ENCODE results near the gene SRRM4. TPM values are rescaled to one million over a fixed set of nuclear protein-coding genes. Genes with fewer than 3 reads are reported as not detected.

SRRM4 gene
- total RNA-seq, 1 experiment from 2014 or later, result under 0.01 TPM

DNA sequence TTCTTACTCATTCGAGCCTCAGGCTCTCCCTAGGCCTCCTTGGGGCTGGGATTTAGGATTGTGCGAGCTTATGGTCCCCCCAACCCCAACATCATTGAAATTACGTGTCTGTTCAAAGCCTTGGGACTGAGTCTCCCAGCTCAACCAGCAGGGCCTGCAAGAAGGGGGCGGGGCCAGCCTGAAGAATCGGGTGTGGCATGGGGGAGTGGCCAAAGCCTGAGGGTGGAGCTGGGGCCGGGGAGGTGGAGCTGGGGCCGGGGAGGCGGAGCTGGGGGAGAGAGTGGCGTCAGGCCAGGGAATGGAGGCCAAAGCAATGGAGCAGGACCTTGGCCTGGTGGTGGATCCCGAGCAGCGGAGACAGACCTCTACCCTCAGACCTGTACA lies 173.1 kb downstream of the SRRM4 start:
- ChIA-PET CTCF (no interaction called here), POLR2A (ENCODE audit: unreplicated experiment) (no interaction called here)
- Histone ChIP-seq H2AFZ (ENCODE audit: low read length) (no peak overlapping the region), H3K36me3 (ENCODE audit: low read depth, low read length) (no peaks in the 10 kb centered on the region), H3K27me3 (ENCODE audit: low read length) (peaks cover 12% of the 10 kb centered on the region), H3K9ac (ENCODE audit: low read length) (no peak overlapping the region), H3K9me3 (ENCODE audit: low read length) (peaks cover 10% of the 10 kb centered on the region), H3K79me2 (ENCODE audit: low read length) (no peaks in the 10 kb centered on the region), H3K27ac (ENCODE audit: low read length) (no peak overlapping the region), H3K4me1 (ENCODE audit: insufficient read depth, low read length) (no peaks in the 10 kb centered on the region), H3K4me3 (ENCODE audit: low read length) (no peak overlapping the region), H4K20me1 (ENCODE audit: low read length) (no peaks in the 10 kb centered on the region), H3K4me2 (ENCODE audit: low read length) (no peak overlapping the region), H3F3A (ENCODE audit: low read length, unreplicated experiment) (no peaks in the 10 kb centered on the region), H3K9me2 (replicated peaks; ENCODE audit: low read length) (no peaks in the 10 kb centered on the region)
- BruUV-seq (replicated peaks), result no TSS peak
- TF ChIP-seq CTCF (conservative IDR thresholded peaks at IDR 0.05; ENCODE audit: low read depth, low read length) (no peak), EZH2phosphoT487 (IDR thresholded peaks at IDR 0.05; ENCODE audit: borderline replicate concordance, low read length) (no peak), EZH2 (IDR thresholded peaks at IDR 0.05; ENCODE audit: low read length, unreplicated experiment) (no peak)
- intact Hi-C loops (cut with micrococcal nuclease), result no loop called here
- DNase-seq (peak; percentile 6), ATAC-seq (no peak)

- ChIA-PET POLR2A (ENCODE audit: unreplicated experiment) (no interaction called here), CTCF (no interaction called here)
- Histone ChIP-seq H3K4me1 (ENCODE audit: insufficient read depth, low read length) (no peaks in the 10 kb centered on the region), H3K9ac (ENCODE audit: low read length) (no peak overlapping the region), H3K9me3 (ENCODE audit: low read length) (peaks cover 3% of the 10 kb centered on the region), H3K79me2 (ENCODE audit: low read length) (no peaks in the 10 kb centered on the region), H4K20me1 (ENCODE audit: low read length) (no peaks in the 10 kb centered on the region), H2AFZ (ENCODE audit: low read length) (no peak overlapping the region), H3K36me3 (ENCODE audit: low read depth, low read length) (no peaks in the 10 kb centered on the region), H3K27me3 (ENCODE audit: low read length) (peaks cover 22% of the 10 kb centered on the region), H3K9me2 (replicated peaks; ENCODE audit: low read length) (no peaks in the 10 kb centered on the region), H3K4me2 (ENCODE audit: low read length) (no peak overlapping the region), H3K4me3 (ENCODE audit: low read length) (no peak overlapping the region), H3F3A (ENCODE audit: low read length, unreplicated experiment) (no peaks in the 10 kb centered on the region), H3K27ac (ENCODE audit: low read length) (no peak overlapping the region)
- TF ChIP-seq EZH2 (IDR thresholded peaks at IDR 0.05; ENCODE audit: low read length, unreplicated experiment), result no peak
- no peak for TF ChIP-seq EZH2phosphoT487 (IDR thresholded peaks at IDR 0.05; ENCODE audit: borderline replicate concordance, low read length)
- no peak for TF ChIP-seq CTCF (conservative IDR thresholded peaks at IDR 0.05; ENCODE audit: low read depth, low read length)
- intact Hi-C loops (cut with micrococcal nuclease), result no loop called here
- ATAC-seq, result no peak
- no peak for DNase-seq
- BruUV-seq (replicated peaks), result no TSS peak
Measured at GRCh38 chr12:119156401-119157044, 175.2 kb downstream of the SRRM4 start.

GRCh38 chr12:119157528-119157927 lies 176.2 kb downstream of the SRRM4 start:
- H3K27ac ChIP-seq (ENCODE audit: low read length), result no peak overlapping the region
- H3K9me3 ChIP-seq (ENCODE audit: low read length), result no peaks in the 10 kb centered on the region
- DNase-seq, result no peak
- ATAC-seq, result no peak
- no peak overlapping the region for H2AFZ ChIP-seq (ENCODE audit: low read length)
- no TSS peak for BruUV-seq (replicated peaks)
- no peaks in the 10 kb centered on the region for H3K36me3 ChIP-seq (ENCODE audit: low read depth, low read length)
- intact Hi-C loops (cut with micrococcal nuclease), result no loop called here
- CTCF ChIA-PET, result no interaction called here
- no peaks in the 10 kb centered on the region for H4K20me1 ChIP-seq (ENCODE audit: low read length)
- H3F3A ChIP-seq (ENCODE audit: low read length, unreplicated experiment), result no peaks in the 10 kb centered on the region
- peaks cover 23% of the 10 kb centered on the region for H3K27me3 ChIP-seq (ENCODE audit: low read length)
- H3K4me3 ChIP-seq (ENCODE audit: low read length), result no peak overlapping the region
- POLR2A ChIA-PET (ENCODE audit: unreplicated experiment), result no interaction called here
- no peak overlapping the region for H3K9ac ChIP-seq (ENCODE audit: low read length)
- H3K79me2 ChIP-seq (ENCODE audit: low read length), result no peaks in the 10 kb centered on the region
- no peak overlapping the region for H3K4me2 ChIP-seq (ENCODE audit: low read length)
- TF ChIP-seq CTCF (conservative IDR thresholded peaks at IDR 0.05; ENCODE audit: low read depth, low read length), result no peak
- TF ChIP-seq EZH2 (IDR thresholded peaks at IDR 0.05; ENCODE audit: low read length, unreplicated experiment), result no peak
- TF ChIP-seq EZH2phosphoT487 (IDR thresholded peaks at IDR 0.05; ENCODE audit: borderline replicate concordance, low read length), result no peak
- no peaks in the 10 kb centered on the region for H3K4me1 ChIP-seq (ENCODE audit: insufficient read depth, low read length)
- no peaks in the 10 kb centered on the region for H3K9me2 ChIP-seq (replicated peaks; ENCODE audit: low read length)
